Activated CD8-positive, alpha-beta memory T cell treated with anti-CD3 and anti-CD28 coated beads for 24 hours (primary cell): Measurements from ENCODE around the gene POLR3K.

Experiments used
- DNase-seq: peaks from one replicate; pipeline ENCODE4 v3.0.0-alpha.2; 2020

The POLR3K gene

GRCh38 chr16:53346-54236, at the start of gene POLR3K, which contains the start of gene SNRNP25:
TSS of gene POLR3K (minus strand) at chr16:53608. CDS start at chr16:53586, 22 bp downstream.
TSS of gene SNRNP25 (plus strand) at chr16:53828. CDS start at chr16:54017, 189 bp downstream.
- DNase-seq: peak; percentile 97

GRCh38 chr16:102060-102855, 48.9 kb upstream of the POLR3K start:
- DNase-seq: no peak

DNA sequence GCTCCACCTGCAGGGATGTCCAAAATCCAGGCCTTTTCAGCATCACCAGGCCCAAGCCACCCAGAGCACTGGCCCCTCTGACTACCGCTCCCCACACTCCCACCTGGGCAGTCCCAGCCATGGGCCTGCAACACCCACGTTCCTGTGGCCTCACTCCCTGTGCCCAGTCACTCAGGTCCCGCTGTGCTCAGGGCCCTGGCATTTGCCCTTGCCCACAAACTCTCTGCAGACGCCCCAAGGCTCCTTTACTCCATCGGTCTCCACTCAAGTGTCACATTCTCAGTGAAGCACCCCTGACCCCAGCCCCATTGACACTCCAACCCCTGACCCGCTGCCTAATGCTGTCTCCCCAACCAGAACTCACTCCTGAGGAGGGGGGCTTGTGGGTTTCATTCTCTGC, 48.2 kb upstream of the POLR3K start:
- no peak for DNase-seq

- DNase-seq: no peak
Observed at GRCh38 chr16:100989-101388, 47.6 kb upstream of the POLR3K start.

DNA sequence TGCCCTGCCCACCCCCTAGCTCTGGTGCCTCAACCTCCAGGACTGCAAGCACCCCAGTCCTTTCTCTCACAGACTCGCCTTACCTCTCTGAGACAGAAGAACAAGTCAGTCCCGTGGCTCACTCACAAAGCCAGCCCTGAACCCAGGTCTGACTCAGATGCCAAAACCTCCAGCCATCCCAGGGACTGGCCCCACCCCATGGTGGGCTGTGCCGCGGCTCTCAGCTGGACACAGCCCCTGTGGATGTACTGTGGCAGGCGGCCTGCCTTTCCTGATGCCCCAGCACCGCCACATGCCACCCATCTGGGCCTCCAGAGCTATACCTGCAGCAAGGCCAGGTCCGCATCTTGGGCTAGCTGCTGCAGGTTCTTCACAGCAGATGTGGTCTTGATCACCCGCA, 44.4 kb upstream of the POLR3K start:
- DNase-seq: no peak

DNA sequence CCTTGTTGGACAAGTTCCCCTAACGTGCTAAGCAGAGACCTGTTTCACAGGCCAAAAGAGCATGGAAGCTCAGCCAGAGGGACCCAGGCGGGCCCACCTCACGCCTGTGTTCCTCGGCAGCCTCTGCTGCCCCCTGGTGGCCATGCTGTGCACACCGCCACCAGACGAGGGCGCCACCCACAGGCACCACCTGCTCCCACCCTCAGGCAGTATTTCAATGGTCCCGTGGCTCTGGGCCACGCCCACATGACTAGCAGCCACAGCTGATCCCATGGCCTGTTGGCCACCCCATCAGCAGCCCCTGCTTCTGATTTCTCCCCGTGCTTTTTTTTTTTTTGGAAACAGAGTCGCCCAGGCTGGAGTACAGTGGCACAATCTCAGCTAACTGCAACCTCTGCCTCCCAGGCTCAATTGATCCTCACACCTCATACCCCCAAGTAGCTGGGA, 43.5 kb upstream of the POLR3K start:
- DNase-seq: peak; percentile 96

DNA sequence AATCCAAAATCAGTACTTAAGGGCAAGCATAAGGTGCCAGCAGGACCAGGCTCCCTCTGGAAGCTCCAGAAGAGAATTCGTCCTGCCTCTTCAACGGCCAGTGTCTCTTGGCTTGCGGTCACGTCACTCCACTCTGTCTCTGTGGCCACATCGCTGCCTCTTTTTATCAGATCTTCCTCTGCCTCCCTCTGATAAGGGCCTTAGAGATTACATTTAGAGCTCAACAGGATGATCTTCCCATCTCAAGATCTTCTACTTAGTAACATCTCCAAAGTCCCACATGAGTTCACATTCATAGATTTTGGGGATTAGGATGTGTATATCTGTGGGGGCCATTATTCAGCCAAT, 41.5 kb upstream of the POLR3K start:
- no peak for DNase-seq

DNA sequence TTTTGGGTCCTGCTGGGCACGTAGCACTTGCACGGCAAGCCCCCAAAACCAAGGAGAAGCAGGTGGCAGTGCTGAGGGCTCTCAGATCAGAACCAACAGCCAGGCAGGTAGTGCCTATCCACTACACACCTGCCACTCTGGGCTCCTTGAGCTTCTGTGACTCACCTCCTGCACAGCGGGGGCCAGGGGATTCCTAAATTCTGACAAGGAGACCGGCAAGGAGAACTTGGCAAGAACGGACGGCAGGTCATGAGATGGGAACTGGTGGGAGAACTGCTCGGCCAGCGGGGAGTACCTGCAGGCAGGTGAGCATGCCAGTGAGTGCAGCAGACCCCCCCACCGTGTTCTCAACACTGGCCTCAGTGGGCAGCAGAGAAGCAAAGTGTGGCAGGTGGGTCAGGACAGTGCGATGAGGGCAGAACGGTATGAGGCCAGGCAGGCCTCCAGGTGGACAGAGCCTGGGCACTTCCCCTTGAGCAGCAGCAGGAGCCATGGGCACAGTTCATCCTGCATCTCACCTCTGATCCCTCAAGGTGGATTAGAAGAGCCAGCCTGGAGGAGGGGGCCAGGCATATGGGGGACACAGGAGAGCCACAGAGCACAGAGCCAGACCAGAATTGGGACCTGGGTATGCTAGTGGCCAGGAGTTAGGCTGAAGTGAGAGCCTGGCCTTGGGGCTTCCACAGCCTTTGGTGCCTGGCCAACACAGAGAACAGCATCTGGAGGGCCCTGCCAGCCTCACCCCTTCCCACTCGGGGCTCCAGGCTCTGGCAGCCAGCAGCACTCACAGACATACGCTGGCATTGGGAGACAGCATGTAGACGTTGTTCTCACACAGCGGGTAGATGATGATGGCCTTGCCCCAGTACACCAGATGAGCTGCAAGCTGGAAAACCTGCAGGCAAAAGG, 39.3 kb upstream of the POLR3K start:
- DNase-seq: no peak

GRCh38 chr16:91484-91883, 38.1 kb upstream of the POLR3K start:
- DNase-seq: no peak

GRCh38 chr16:89391-90302, 36.2 kb upstream of the POLR3K start:
- DNase-seq: no peak

DNA sequence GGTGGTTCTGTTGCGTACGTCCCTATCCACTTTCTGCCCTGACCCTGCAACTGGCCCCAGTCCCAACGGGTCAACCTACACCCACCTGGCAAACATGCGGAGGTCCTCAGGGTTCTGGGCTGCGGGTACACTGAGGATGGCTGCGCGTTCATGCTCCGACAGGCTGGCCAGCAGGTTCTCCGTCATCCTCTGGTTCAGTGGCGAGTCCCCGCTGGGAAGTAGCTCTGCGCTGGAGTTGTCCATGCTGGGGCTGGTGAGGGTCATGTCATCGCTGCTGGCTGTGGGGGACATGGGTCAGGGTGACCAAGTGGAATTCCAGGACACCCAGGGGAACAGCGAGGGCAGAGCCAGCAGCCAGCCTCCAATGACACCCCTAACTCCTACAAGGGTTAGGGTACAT, 35.2 kb upstream of the POLR3K start:
- no peak for DNase-seq

DNA sequence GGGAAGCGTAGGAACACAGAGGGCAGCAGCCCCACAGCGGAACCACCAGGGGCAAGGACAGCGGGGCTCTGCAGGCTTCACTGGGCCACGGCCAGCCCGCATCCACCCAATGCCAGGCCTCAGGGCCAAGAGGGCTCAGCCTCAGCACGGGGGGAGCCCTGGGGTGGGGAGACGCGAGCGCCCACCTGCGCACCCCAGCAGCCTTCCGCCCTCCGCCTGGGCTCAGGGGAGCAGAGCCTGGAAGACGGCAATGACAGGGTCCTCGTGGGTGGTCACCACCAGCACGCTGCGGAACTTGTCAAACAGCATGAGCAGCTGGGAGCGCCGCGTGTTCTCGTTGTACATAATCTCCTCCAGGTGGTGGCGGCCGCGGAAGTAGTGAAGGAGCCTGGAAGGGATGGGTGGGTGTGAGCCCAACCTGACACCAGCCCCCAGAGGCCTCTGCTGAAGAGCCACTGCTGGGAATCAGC, 33.1 kb upstream of the POLR3K start:
- no peak for DNase-seq

DNA sequence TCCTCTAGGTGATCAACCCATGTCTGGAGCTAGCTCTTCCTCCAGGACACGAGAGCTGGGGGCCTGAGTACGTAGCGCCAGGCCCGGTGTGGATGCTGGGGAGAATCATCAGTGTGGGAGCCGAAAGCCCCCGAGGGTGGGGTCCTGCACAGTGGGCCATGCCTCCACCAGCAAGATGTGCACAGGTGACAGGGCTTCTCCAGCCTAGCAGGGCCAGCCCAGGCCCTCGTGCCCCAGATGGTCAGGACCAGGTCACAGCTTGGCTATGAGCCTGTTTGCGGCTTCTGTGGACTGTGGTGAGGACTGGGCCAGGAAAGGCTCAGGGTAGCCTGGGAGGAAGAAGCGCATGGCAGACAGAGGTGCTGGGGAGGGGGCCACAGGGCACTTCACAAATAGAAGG, 32.5 kb upstream of the POLR3K start:
- DNase-seq: no peak

DNA sequence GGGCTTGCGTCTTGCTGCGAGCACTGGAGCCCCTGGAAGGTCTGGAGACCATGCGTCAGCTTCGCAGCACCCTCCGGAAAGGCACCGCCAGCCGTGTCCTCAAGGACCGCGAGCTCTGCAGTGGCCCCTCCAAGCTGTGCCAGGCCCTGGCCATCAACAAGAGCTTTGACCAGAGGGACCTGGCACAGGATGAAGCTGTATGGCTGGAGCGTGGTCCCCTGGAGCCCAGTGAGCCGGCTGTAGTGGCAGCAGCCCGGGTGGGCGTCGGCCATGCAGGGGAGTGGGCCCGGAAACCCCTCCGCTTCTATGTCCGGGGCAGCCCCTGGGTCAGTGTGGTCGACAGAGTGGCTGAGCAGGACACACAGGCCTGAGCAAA, 32.0 kb upstream of the POLR3K start:
- DNase-seq: no peak

DNA sequence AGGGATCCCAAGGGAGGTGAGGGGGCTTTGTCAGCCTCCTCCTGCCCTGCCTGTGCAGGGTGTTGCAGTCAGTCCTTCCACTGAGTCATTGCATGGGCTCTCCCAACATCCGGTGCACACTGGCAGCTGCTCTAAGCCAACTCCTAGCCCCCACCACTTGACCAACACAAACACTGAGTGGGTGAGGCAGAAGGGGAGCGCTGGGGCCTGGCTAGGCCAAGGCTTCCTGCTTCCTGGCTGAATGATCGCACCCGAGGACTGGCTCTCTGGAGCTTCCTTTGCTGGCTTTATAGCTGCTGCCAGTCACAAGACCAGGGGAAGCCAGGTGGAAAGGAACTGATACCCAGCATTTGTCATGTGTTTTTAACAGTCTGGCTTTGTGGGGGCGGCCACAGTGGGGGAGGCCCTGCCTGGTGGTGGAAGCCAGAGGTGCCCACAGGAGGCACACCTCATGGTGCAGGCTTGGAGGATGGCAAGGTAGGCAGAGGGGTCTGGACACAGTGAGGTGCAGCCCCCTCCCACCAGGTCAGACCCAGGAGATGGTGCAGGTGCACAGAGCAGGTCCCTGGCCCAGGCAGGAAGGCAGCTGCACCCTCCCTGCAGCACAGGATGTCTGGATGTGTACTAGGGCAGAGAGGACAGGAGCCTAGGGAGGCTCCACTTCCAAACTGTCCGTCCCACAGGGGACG, 31.5 kb upstream of the POLR3K start:
- DNase-seq: peak; percentile 85

DNA sequence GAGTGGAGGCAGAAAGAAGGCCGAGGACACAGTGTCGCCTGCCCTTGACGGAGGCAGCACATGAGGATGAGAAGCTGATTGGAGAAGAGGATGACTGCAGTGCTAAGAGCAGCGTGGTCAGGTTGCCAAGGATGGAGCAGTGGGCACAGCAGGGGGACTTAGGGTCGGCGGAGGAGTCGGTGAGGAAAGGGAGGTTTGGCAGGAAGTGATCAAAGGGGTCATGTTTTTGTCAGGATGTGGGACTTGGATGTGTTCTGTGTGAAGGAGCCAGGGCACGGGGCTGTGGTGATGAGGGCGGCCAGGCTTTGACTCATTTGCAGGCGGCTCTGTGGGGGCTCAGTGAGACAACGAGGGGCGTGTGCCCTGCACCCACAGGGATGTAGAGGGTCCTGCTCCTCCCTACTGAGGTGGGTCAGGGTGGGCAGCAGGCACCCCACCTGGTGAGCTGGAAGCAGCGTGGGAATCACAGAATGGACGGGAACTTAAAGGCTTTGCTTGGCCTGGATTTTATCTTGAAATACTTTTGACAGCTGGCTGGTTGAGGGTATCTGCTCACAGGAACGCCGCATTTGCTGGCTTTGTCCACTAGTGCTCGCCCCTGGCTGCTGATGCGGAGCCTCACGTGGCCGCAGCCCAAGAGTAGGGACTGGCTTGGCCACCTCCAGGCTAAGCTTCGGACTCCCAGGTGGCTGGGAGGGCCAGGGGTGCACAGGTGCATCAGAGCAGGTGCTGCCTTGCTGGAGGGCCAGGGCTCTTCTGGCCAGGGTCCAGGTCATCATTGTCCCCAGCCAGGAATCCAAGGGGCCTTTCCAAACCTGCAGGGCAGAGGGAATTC, 30.6 kb upstream of the POLR3K start:
- no peak for DNase-seq

DNA sequence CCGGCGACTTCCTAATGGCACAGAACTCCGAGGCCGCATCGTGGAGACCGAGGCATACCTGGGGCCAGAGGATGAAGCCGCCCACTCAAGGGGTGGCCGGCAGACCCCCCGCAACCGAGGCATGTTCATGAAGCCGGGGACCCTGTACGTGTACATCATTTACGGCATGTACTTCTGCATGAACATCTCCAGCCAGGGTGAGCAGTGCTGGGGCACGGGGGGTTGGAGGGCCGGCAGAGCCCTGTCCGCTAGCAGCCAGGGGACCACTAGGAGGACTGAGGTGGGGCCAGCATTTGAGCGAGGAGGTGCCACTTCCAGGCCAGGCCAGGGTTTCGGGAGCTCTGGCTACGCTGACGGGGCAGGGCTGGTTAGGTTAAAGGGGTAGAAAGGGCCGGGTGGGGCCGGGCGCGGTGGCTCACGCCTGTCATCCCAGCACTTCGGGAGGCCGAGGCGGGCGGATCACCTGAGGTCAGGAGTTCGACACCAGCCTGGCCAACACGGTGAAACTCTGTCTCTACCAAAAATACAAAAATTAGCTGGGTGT, 29.7 kb upstream of the POLR3K start:
- DNase-seq: no peak

DNA sequence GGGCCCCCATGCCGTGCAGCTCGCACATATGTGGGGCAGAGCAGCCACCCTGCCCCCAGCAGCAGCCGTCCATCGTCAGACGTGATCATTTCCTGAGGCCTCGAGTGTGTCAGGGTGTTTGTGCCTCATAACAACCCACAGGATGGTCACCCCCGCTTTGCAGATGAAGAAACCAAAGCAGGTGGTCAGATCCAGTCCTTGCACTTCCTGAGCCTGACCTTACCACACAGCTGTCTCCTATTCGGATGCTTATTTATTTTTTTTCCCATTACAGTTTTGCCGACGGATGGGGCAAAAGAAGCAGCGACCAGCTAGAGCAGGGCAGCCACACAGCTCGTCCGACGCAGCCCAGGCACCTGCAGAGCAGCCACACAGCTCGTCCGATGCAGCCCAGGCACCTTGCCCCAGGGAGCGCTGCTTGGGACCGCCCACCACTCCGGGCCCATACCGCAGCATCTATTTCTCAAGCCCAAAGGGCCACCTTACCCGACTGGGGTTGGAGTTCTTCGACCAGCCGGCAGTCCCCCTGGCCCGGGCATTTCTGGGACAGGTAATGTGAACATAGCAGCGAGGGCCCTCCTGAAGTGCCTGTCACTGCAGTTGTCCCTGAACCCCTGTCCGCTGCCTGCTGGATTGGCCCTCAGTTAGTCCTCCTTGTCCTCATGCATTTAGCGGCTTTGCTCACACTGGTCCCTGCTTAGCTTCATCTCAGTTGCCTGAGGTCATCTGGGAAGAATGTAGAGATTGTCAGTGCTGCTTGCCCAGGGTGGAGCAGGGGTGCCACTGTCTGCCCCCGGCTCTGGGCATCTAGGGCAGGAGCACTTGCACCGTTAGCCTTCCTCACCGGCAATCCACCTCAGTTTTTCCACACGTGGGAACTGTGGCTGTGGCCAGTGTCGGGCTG, 26.0 kb upstream of the POLR3K start:
- no peak for DNase-seq
